CD4-positive, alpha-beta memory T cell (primary cell): ENCODE data around the gene FRMD4A. TPM values are rescaled to one million over a fixed set of nuclear protein-coding genes. Genes with fewer than 3 reads are reported as not detected.

Experiments
- CTCF ChIA-PET: fragments of 350-600 bp; sonication (Branson Sonifier 250); formaldehyde crosslinking; loops from one replicate; lab custom pipeline; 2021; ENCODE audit warnings: inconsistent platforms; ENCODE audit not compliant: partially characterized antibody; lab: Charles Lee
- POLR2A ChIA-PET: fragments of 350-600 bp; sonication (Branson Sonifier 250); formaldehyde crosslinking; loops from one replicate; lab custom pipeline; 2021; ENCODE audit not compliant: partially characterized antibody; lab: Charles Lee
- DNase-seq, 5 donors: peaks; one replicate each; pipeline versions ENCODE4 v3.0.0 to v3.0.0-alpha.2; 2020 to 2022; ENCODE audit warnings: mixed read lengths in 1 of 5
- H3K27ac ChIP-seq: one replicate; pipeline ENCODE4 v1.7.0; 2013; ENCODE audit warnings: low read depth, low read length
- H3K27me3 ChIP-seq: 2 replicates; pipeline ENCODE4 v1.7.0; 2013; ENCODE audit warnings: mild to moderate bottlenecking, low read length, moderate library complexity; ENCODE audit not compliant: insufficient read depth
- H3K36me3 ChIP-seq: 2 replicates; pipeline ENCODE4 v1.7.0; 2013; ENCODE audit warnings: mild to moderate bottlenecking, low read length, moderate library complexity; ENCODE audit not compliant: insufficient read depth
- H3K4me1 ChIP-seq: 2 replicates; pipeline ENCODE4 v1.7.0; 2013; ENCODE audit warnings: mild to moderate bottlenecking, low read length, moderate library complexity; ENCODE audit not compliant: insufficient read depth
- H3K4me3 ChIP-seq, 2 donors: one replicate each; pipeline ENCODE4 v1.7.0; 2013; ENCODE audit warnings: low read length in 2 of 2, mild to moderate bottlenecking in 1 of 2
- H3K9me3 ChIP-seq, 2 donors: one replicate each; pipeline ENCODE4 v1.7.0; 2013; ENCODE audit warnings: low read length in 2 of 2, control low read depth in 1 of 2; ENCODE audit not compliant: control insufficient read depth in 1 of 2
- H3K27ac Mint-ChIP-seq, 7 donors: one replicate each; pipeline ENCODE4 v1.8.0; 2020 to 2021; ENCODE audit warnings: mixed read lengths in 7 of 7, mild to moderate bottlenecking in 6 of 7, inconsistent platforms in 3 of 7, moderate library complexity in 3 of 7
- H3K27me3 Mint-ChIP-seq, 2 donors: one replicate each; pipeline ENCODE4 v1.8.0; 2020 to 2021; ENCODE audit warnings: mixed read lengths in 2 of 2
- H3K36me3 Mint-ChIP-seq, 2 donors: one replicate each; pipeline ENCODE4 v1.8.0; 2020 to 2021; ENCODE audit warnings: mixed read lengths in 2 of 2, inconsistent platforms in 1 of 2, mild to moderate bottlenecking in 1 of 2
- H3K4me1 Mint-ChIP-seq, 4 donors: one replicate each; pipeline ENCODE4 v1.8.0; 2020 to 2021; ENCODE audit warnings: mixed read lengths in 4 of 4, mild to moderate bottlenecking in 1 of 4
- H3K4me3 Mint-ChIP-seq, 8 donors: one replicate each; pipeline ENCODE4 v1.8.0; 2020 to 2021; ENCODE audit warnings: mixed read lengths in 8 of 8, mild to moderate bottlenecking in 7 of 8, moderate library complexity in 6 of 8, inconsistent platforms in 3 of 8
- H3K9me3 Mint-ChIP-seq, 8 donors: one replicate each; pipeline ENCODE4 v1.8.0; 2020 to 2021; ENCODE audit warnings: mixed read lengths in 8 of 8, mild to moderate bottlenecking in 5 of 8, inconsistent platforms in 3 of 8, moderate library complexity in 1 of 8
- intact Hi-C: fragments of 100-400 bp; cut with micrococcal nuclease; formaldehyde crosslinking; loops from one replicate; pipeline ENCODE4 v1.15.1; 2023
- polyA plus RNA-seq, 2 donors: library from polyadenylated mRNA; unstranded; fragments of 300-500 nt; fragmentation: Illumina TruSeq; gene quantifications; one replicate each; pipeline ENCODE4 v1.2.3, GENCODE V29; 2021
- total RNA-seq, 2 experiments: library from RNA; stranded (reverse); gene quantifications; one replicate each; pipeline ENCODE4 v1.2.3, GENCODE V29; 2021

The FRMD4A gene
- total and polyA plus RNA-seq, 4 experiments from 2014 or later = 0.89 to 2.4 (median 1.9) TPM; not detected in 1

DNA sequence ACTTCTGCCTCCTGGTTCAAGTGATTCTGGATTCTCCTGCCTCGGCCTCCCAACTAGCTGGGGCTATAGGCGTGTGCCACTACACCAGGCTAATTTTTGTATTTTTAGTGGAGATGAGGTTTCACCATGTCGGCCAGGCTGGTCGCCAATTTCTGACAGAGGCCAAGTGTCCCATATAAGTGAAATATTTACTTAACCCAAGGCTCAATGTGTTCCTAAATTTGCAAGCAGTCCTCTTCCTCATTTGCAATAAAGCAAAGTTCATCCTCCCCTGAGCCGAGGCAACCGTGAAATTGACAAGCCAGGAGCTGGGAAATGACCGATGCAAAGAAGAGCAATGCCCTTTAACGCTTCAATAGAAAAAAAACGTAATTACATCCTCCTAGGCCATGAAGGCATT is 347.7 kb downstream of the FRMD4A start:
- H3K27ac Mint-ChIP-seq = peak overlapping the region in 1 of 7 donors; percentile 29
- ChIA-PET POLR2A (interaction anchor here (1.3 kb wide), 1 partner anchor 8 kb away, joined by 3 read pairs; no protein-coding TSS in a partner anchor), CTCF (no interaction called here)

DNA sequence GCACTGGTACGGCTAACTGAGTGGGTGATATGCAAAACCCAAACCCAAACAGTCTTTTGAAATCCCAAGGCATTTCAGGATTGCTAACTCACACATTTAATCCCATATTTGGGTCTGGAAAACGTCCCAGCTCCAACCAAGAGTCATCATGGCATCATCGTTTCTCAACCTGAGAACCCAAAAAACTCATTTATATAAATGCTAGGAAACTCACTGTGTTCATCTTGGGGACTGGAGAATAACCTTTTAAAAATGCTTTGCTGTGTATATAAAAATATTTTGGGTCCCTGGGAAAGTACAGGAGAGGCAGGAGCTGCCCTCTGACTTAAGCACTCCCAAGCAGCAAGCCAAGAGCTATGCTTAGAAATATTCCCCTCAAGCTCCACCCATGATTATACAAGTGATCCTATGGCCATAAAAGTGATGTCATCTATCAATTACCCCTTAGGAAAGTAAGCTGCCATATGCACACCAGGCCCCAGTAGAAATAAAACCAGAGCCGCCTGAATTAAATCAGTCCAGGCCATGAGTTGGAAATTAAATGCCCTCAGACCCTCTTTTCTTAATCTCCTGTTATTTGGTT is 352.1 kb downstream of the FRMD4A start:
- no peaks in the 10 kb centered on the region for H3K4me1 ChIP-seq
- intact Hi-C loops = no loop called here
- H3K27ac ChIP-seq = no peak overlapping the region
- Mint-ChIP-seq H3K27me3 (no peaks in the 10 kb centered on the region), H3K36me3 (no peaks in the 10 kb centered on the region), H3K4me1 (no peaks in the 10 kb centered on the region), H3K27ac (no peak overlapping the region), H3K4me3 (no peak overlapping the region), H3K9me3 (no peaks in the 10 kb centered on the region)
- H3K9me3 ChIP-seq = no peaks in the 10 kb centered on the region
- H3K4me3 ChIP-seq = no peak overlapping the region
- ChIA-PET CTCF (interaction anchor here (0.8 kb wide), 1 partner anchor 218 kb away, joined by 3 read pairs; no protein-coding TSS in a partner anchor), POLR2A (no interaction called here)
- DNase-seq = no peak
- H3K27me3 ChIP-seq = no peaks in the 10 kb centered on the region
- no peaks in the 10 kb centered on the region for H3K36me3 ChIP-seq

More for the DNA sequence above, 347.7 kb downstream of the FRMD4A start:
- H3K4me1 ChIP-seq = peaks cover 14% of the 10 kb centered on the region
- intact Hi-C loops = no loop called here
- Mint-ChIP-seq H3K4me3 (no peak overlapping the region), H3K27me3 (no peaks in the 10 kb centered on the region), H3K4me1 (peaks cover 8 to 11% (median 9%) of the 10 kb centered on the region in 4 donors), H3K36me3 (no peaks in the 10 kb centered on the region), H3K9me3 (no peaks in the 10 kb centered on the region)
- no peaks in the 10 kb centered on the region for H3K27me3 ChIP-seq
- no peaks in the 10 kb centered on the region for H3K9me3 ChIP-seq
- no peaks in the 10 kb centered on the region for H3K36me3 ChIP-seq
- no peak for DNase-seq
- no peak overlapping the region for H3K27ac ChIP-seq
- H3K4me3 ChIP-seq = no peak overlapping the region

DNA sequence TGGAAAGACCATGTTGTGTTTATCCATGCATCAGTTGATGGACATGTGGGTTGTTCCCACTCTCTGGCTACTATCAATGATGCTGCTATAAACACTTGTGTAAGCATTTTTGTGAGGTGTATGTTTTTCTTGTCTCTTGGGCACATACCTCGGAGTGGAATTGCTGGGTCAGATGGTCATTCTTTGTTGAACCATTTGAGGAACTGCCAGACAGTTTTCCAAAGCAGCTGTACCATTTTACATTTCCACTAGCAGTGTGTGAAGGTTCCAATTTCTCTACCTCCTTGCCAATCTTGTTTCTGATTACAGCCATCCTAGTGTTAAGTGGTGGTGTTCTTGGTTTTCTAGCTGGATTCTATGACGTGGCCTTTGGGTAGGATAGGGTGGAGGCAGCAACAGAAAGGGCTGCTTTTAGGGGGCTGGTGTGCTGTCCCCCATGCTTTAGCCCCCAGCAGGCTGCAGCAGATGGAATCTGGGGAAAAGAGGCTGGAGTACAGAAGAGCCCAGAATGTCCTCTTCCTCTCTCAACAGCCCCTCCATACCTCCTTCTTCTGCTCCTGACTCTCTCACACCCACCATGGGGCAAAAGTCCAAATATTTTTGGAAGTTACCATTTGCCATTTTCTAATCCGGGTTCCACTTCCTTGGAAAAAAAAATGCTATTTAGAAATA is 352.7 kb downstream of the FRMD4A start:
- no peak for DNase-seq
- no peaks in the 10 kb centered on the region for H3K27me3 Mint-ChIP-seq
- CTCF ChIA-PET = no interaction called here
- Histone ChIP-seq H3K4me1 (no peaks in the 10 kb centered on the region), H3K4me3 (no peak overlapping the region), H3K36me3 (no peaks in the 10 kb centered on the region), H3K9me3 (no peaks in the 10 kb centered on the region), H3K27me3 (no peaks in the 10 kb centered on the region), H3K27ac (no peak overlapping the region)
- no peaks in the 10 kb centered on the region for H3K9me3 Mint-ChIP-seq
- H3K4me3 Mint-ChIP-seq = no peak overlapping the region
- no peaks in the 10 kb centered on the region for H3K36me3 Mint-ChIP-seq
- peaks cover 0 to 1% (median 0%) of the 10 kb centered on the region in 4 donors for H3K4me1 Mint-ChIP-seq
- no peak overlapping the region for H3K27ac Mint-ChIP-seq
- POLR2A ChIA-PET = no interaction called here
- intact Hi-C loops = no loop called here

DNA sequence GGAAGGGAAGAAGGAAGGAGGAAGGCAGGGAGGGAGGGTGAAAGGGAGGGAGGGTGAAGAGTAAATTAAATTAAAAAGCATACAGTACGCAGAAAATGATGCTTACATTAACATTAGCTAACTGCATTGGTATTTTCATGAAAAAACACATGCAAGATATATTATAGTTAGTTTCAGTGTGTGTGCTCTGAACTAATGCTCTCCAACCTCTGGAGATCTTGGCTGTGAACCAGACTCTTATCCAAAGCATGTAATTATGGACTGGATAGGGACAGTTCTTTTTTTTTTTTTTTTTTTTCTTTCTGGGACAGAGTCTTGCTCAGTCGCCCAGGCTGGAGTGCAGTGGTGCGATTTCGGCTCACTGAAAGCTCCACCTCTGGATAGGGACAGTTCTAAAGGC is 357.0 kb downstream of the FRMD4A start:
- no peak overlapping the region for H3K27ac Mint-ChIP-seq
- CTCF ChIA-PET = no interaction called here
- H3K4me3 ChIP-seq = no peak overlapping the region

DNA sequence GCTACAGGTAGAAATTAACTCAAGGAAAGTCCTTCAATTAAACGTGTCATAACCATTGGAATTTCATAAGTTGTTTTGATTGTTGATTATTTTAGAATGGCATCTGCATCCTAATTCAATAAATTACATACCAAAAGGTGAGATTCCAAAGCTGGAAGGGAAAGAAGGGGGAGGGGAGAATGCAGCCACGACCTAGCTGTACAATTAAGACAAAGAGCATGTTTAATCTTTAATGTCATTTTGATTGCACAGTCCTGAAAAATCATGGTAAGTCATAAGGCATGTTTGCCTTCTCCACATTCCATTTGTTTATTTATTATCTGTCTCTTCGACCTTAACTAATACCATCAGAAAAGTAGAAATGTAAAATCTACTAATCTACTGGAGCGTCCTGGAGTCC is 358.1 kb downstream of the FRMD4A start:
- Histone ChIP-seq H3K9me3 (no peaks in the 10 kb centered on the region), H3K4me3 (no peak overlapping the region), H3K27ac (no peak overlapping the region), H3K27me3 (no peaks in the 10 kb centered on the region), H3K36me3 (no peaks in the 10 kb centered on the region), H3K4me1 (no peaks in the 10 kb centered on the region)
- Mint-ChIP-seq H3K27me3 (no peaks in the 10 kb centered on the region), H3K27ac (no peak overlapping the region), H3K9me3 (no peaks in the 10 kb centered on the region), H3K36me3 (no peaks in the 10 kb centered on the region), H3K4me3 (no peak overlapping the region), H3K4me1 (peaks cover 0 to 1% (median 0%) of the 10 kb centered on the region in 4 donors)
- ChIA-PET POLR2A (no interaction called here), CTCF (no interaction called here)
- intact Hi-C loops = no loop called here
- DNase-seq = no peak

More for the DNA sequence above, 357.0 kb downstream of the FRMD4A start:
- Mint-ChIP-seq H3K4me1 (peaks cover 0 to 1% (median 0%) of the 10 kb centered on the region in 4 donors), H3K4me3 (no peak overlapping the region), H3K36me3 (no peaks in the 10 kb centered on the region), H3K27me3 (no peaks in the 10 kb centered on the region), H3K9me3 (no peaks in the 10 kb centered on the region)
- DNase-seq = no peak
- Histone ChIP-seq H3K27me3 (no peaks in the 10 kb centered on the region), H3K36me3 (no peaks in the 10 kb centered on the region), H3K27ac (no peak overlapping the region), H3K9me3 (no peaks in the 10 kb centered on the region), H3K4me1 (no peaks in the 10 kb centered on the region)
- POLR2A ChIA-PET = no interaction called here
- intact Hi-C loops = no loop called here

DNA sequence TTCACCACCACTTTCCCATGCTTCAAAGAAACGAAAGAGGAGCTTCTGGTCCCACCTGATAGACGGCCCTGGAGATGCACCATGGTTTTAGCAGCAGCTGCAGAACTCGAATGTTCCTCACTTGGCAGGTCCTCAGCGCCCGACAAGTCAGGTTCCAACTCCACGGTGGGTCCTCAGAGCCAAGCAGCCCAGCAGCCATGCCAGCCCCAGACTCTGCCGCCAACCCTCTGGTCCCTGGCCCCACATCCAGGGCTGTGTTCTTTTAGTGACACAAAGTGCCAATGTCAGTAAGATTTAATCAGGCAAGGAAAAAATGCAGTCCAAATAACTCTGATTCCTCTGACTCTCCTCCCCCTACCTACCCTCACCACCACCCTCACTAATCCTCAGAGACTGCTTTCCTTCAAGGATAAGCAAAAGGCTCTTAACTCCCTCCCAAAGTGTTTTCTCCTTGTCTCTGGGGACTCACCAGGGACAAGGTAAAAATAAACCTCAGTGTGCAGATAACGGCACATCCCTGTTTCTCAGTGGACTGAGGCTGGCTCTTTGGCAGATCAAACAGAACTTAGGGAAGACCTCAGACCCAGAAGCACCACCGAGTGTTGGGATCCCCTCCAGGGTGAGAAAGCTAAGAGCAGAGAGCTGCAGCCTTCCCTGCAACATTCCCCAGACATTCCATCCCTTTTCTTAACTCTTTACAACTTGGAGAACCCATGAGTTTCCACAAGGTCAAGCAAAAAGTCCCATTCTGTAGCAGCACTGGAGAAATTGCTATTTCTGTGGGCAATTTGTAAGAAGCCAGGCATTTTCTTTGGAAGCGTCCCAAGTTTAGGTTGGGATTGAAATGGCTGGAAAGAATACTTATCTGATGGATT is 358.9 kb downstream of the FRMD4A start:
- ChIA-PET CTCF (interaction anchor here (0.6 kb wide), 1 partner anchor 59 kb away, joined by 4 read pairs; no protein-coding TSS in a partner anchor), POLR2A (no interaction called here)
- Mint-ChIP-seq H3K9me3 (no peaks in the 10 kb centered on the region), H3K4me3 (no peak overlapping the region), H3K36me3 (no peaks in the 10 kb centered on the region), H3K4me1 (peaks cover 0 to 1% (median 0%) of the 10 kb centered on the region in 4 donors), H3K27me3 (no peaks in the 10 kb centered on the region), H3K27ac (peak overlapping the region in 2 of 7 donors; percentile 24 to 29)
- no peak overlapping the region for H3K4me3 ChIP-seq
- H3K27me3 ChIP-seq = no peaks in the 10 kb centered on the region
- H3K27ac ChIP-seq = no peak overlapping the region
- no peaks in the 10 kb centered on the region for H3K9me3 ChIP-seq
- DNase-seq = no peak
- intact Hi-C loops = no loop called here
- no peaks in the 10 kb centered on the region for H3K4me1 ChIP-seq
- no peaks in the 10 kb centered on the region for H3K36me3 ChIP-seq

DNA sequence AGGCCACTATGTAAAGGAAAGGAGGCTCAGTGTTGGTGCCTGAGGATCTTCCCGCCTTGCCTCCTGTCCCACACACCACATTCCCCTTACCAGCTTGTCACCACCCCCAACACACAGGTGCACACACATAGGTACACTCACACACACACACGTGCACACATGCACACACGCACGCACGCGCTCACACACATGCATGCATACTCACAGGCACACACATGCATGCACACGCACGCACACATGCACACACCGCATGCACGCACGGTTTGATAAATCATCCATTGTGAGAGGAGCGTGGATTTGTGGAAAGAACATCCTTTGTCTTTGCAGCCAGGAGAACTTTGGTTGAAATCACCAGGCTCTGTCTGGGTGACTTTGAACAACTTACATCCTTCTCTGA is 359.8 kb downstream of the FRMD4A start:
- Histone ChIP-seq H3K4me3 (no peak overlapping the region), H3K27ac (no peak overlapping the region), H3K4me1 (no peaks in the 10 kb centered on the region), H3K27me3 (no peaks in the 10 kb centered on the region), H3K36me3 (no peaks in the 10 kb centered on the region), H3K9me3 (no peaks in the 10 kb centered on the region)
- POLR2A ChIA-PET = no interaction called here
- Mint-ChIP-seq H3K27ac (no peak overlapping the region), H3K9me3 (no peaks in the 10 kb centered on the region), H3K27me3 (no peaks in the 10 kb centered on the region), H3K4me1 (peaks cover 0 to 1% (median 0%) of the 10 kb centered on the region in 4 donors), H3K36me3 (no peaks in the 10 kb centered on the region), H3K4me3 (no peak overlapping the region)
- intact Hi-C loops = no loop called here
- CTCF ChIA-PET = no interaction called here
- DNase-seq = no peak
